ENCODE results near the gene FOXC2. TPM values are rescaled to one million over a fixed set of nuclear protein-coding genes. Genes with fewer than 3 reads are reported as not detected.

FOXC2 gene
- total RNA-seq, 4 donors from 2014 or later = 0.09 to 0.57 (median 0.40) TPM

GRCh38 chr16:86568677-86569623, 2.3 kb downstream of the FOXC2 start:
- Histone ChIP-seq H3K9me3 (no peaks in the 10 kb centered on the region), H3K36me3 (no peaks in the 10 kb centered on the region), H3K4me1 (peaks cover 3 to 31% (median 7%) of the 10 kb centered on the region in 3 donors), H3K4me3 (peak overlapping the region in 3 of 4 donors; percentile 12 to 62 (median 43)), H3K27me3 (peaks cover 21 to 100% (median 36%) of the 10 kb centered on the region in 4 donors), H3K27ac (peak overlapping the region in 3 of 4 donors; percentile 4 to 75 (median 68))
- no peak for TF ChIP-seq CTCF (IDR thresholded peaks at IDR 0.05)
- TF ChIP-seq POLR2A (IDR thresholded peaks at IDR 0.05) = no peak
- intact Hi-C loops (cut with DNase I) = loop anchor here (10.0 kb wide), 1 partner anchor 716 kb away; no protein-coding TSS in a partner anchor
- no peak for DNase-seq
- 15 to 30% methylated on average over 8 to 20 of the region's 33 CpGs for WGBS, 2 donors

GRCh38 chr16:86569701-86570447, 3.2 kb downstream of the FOXC2 start:
- peaks cover 0 to 28% (median 4%) of the 10 kb centered on the region in 3 donors for H3K4me1 ChIP-seq
- 59 to 61% methylated on average over 13 of the region's 13 CpGs for WGBS, 2 donors
- H3K36me3 ChIP-seq = no peaks in the 10 kb centered on the region
- H3K27me3 ChIP-seq = peaks cover 15 to 100% (median 30%) of the 10 kb centered on the region in 4 donors
- H3K27ac ChIP-seq = no peak overlapping the region
- TF ChIP-seq CTCF (IDR thresholded peaks at IDR 0.05) = no peak
- intact Hi-C loops (cut with DNase I) = loop anchor here (10.0 kb wide), 2 partner anchors 305 to 715 kb away; no protein-coding TSS in a partner anchor
- H3K4me3 ChIP-seq = peak overlapping the region in 2 of 4 donors; percentile 2 to 38
- no peaks in the 10 kb centered on the region for H3K9me3 ChIP-seq
- DNase-seq = no peak

- TF ChIP-seq POLR2A (IDR thresholded peaks at IDR 0.05) (no peak), CTCF (IDR thresholded peaks at IDR 0.05) (no peak)
- peaks cover 10 to 100% (median 24%) of the 10 kb centered on the region in 4 donors for H3K27me3 ChIP-seq
- no peaks in the 10 kb centered on the region for H3K36me3 ChIP-seq
- no peaks in the 10 kb centered on the region for H3K9me3 ChIP-seq
- peak overlapping the region in 1 of 4 donors; percentile 18 for H3K4me3 ChIP-seq
- H3K27ac ChIP-seq = no peak overlapping the region
- H3K4me1 ChIP-seq = peaks cover under 1 to 31% (median 3%) of the 10 kb centered on the region in 3 donors
- intact Hi-C loops (cut with DNase I) = loop anchor here (10.0 kb wide), 1 partner anchor 304 kb away; no protein-coding TSS in a partner anchor
- 76 to 82% methylated on average over 22 to 24 of the region's 28 CpGs for WGBS, 2 donors
- DNase-seq = no peak
Measured at GRCh38 chr16:86570558-86571529, 4.2 kb downstream of the FOXC2 start.

GRCh38 chr16:86571530-86571915, 4.9 kb downstream of the FOXC2 start:
- no peak for DNase-seq
- intact Hi-C loops (cut with DNase I) = loop anchor here (10.0 kb wide), 1 partner anchor 303 kb away; no protein-coding TSS in a partner anchor
- Histone ChIP-seq H3K27ac (no peak overlapping the region), H3K36me3 (no peaks in the 10 kb centered on the region), H3K4me1 (peaks cover 0 to 31% (median 10%) of the 10 kb centered on the region in 3 donors), H3K9me3 (no peaks in the 10 kb centered on the region), H3K27me3 (peaks cover 11 to 100% (median 22%) of the 10 kb centered on the region in 4 donors), H3K4me3 (peak overlapping the region in 1 of 4 donors; percentile 7)
- WGBS, 2 donors = 45 to 54% methylated on average over 5 of the region's 10 CpGs
- no peak for TF ChIP-seq CTCF (IDR thresholded peaks at IDR 0.05)
- TF ChIP-seq POLR2A (IDR thresholded peaks at IDR 0.05) = no peak

Data from esophagus squamous epithelium (tissue), 5 donors.